Esophagus squamous epithelium (tissue), 5 donors: ENCODE measurements around the gene HEMGN. TPM values are rescaled to one million over a fixed set of nuclear protein-coding genes. Genes with fewer than 3 reads are reported as not detected.
"Not testable (repeated sequence)": the region's sequence is repeated elsewhere in the genome, so short reads cannot be mapped to it uniquely, and the experiment has no call there.

Source experiments
- DNase-seq: peaks from one replicate; lab custom pipeline; 2025; lab: John Stamatoyannopoulos, UW
- H3K27ac ChIP-seq, 4 donors: fragments of 200-600 bp; sonication (generic); one replicate each; pipeline ENCODE4 v1.5.1; 2016 to 2019; ENCODE audit warnings: mild to moderate bottlenecking in 1 of 4
- H3K27me3 ChIP-seq, 4 donors: fragments of 200-600 bp; sonication (generic); 1 replicate in 3 of 4; 2 replicates in 1 of 4; pipeline versions ENCODE4 v1.5.1 to v1.6.0; 2017 to 2021; ENCODE audit warnings: antibody characterized with exemption in 1 of 4
- H3K36me3 ChIP-seq, 3 donors: fragments of 200-600 bp; sonication (generic); one replicate each; pipeline ENCODE4 v1.5.1; 2016 to 2019
- H3K4me1 ChIP-seq, 3 donors: fragments of 200-600 bp; sonication (generic); one replicate each; pipeline ENCODE4 v1.5.1; 2017 to 2019
- H3K4me3 ChIP-seq, 4 donors: fragments of 200-600 bp; sonication (generic); 1 replicate in 3 of 4; 2 replicates in 1 of 4; pipeline ENCODE4 v1.5.1; 2016 to 2019; ENCODE audit warnings: mild to moderate bottlenecking in 2 of 4, moderate library complexity in 1 of 4
- H3K9me3 ChIP-seq, 3 donors: fragments of 200-600 bp; sonication (generic); one replicate each; pipeline ENCODE4 v1.5.1; 2016 to 2019
- CTCF ChIP-seq, 6 experiments: fragments of 450-650 bp in 4 of 6; fragments of 200-600 bp in 2 of 6; sonication (generic) in 2 of 6; IDR thresholded peaks; one replicate each; pipeline ENCODE4 v1.5.1; 2016 to 2019; ENCODE audit warnings: antibody characterized with exemption in 6 of 6, mild to moderate bottlenecking in 4 of 6, moderate library complexity in 4 of 6
- POLR2A ChIP-seq, 4 donors: fragments of 450-650 bp; IDR thresholded peaks; one replicate each; pipeline ENCODE4 v1.6.1; 2017; ENCODE audit warnings: antibody characterized with exemption in 4 of 4, mild to moderate bottlenecking in 4 of 4, moderate library complexity in 3 of 4
- WGBS, 2 donors: methylation state at CpG; one replicate each; pipeline ENCODE4 v1.1.5; 2018; 5-methylcytosine and 5-hydroxymethylcytosine counted together
- intact Hi-C: fragments of 100-400 bp; cut with DNase I; formaldehyde crosslinking; loops from one replicate; pipeline ENCODE4 v1.15.0; 2022
- total RNA-seq, 4 donors: library from RNA; depleted of rRNA; stranded (reverse); fragments of >200 nt; gene quantifications; one replicate each; pipeline ENCODE4 v1.1.0, GENCODE V29; 2016
- donor health status: DM: yes; HTN: yes; CAD: no.

The HEMGN gene
- total RNA-seq, 4 donors from 2014 or later = not detected

- 65 to 79% methylated on average over 2 of the region's 2 CpGs for WGBS, 2 donors
- no peak for DNase-seq
- intact Hi-C loops = no loop called here
- Histone ChIP-seq H3K36me3 (no peaks in the 10 kb centered on the region), H3K9me3 (no peaks in the 10 kb centered on the region), H3K4me3 (no peak overlapping the region), H3K4me1 (no peaks in the 10 kb centered on the region), H3K27me3 (peaks cover 0 to 24% (median 0%) of the 10 kb centered on the region in 4 donors), H3K27ac (no peak overlapping the region)
- TF ChIP-seq CTCF (IDR thresholded peaks at IDR 0.05) = no peak
- TF ChIP-seq POLR2A (IDR thresholded peaks at IDR 0.05) = no peak
These were observed 25.3 kb upstream of the HEMGN start for GRCh38 chr9:97963232-97963631.

- DNase-seq = no peak
- Histone ChIP-seq H3K4me1 (no peaks in the 10 kb centered on the region), H3K27me3 (peaks cover 0 to 19% (median 0%) of the 10 kb centered on the region in 4 donors), H3K36me3 (no peaks in the 10 kb centered on the region), H3K27ac (no peak overlapping the region), H3K9me3 (no peaks in the 10 kb centered on the region), H3K4me3 (no peak overlapping the region)
- 79 to 87% methylated on average over 5 of the region's 5 CpGs for WGBS, 2 donors
- intact Hi-C loops = no loop called here
- TF ChIP-seq POLR2A (IDR thresholded peaks at IDR 0.05) (no peak), CTCF (IDR thresholded peaks at IDR 0.05) (no peak)
These were observed 24.6 kb upstream of the HEMGN start for GRCh38 chr9:97962575-97962974.

- H3K9me3 ChIP-seq = no peaks in the 10 kb centered on the region
- no peak for DNase-seq
- H3K27me3 ChIP-seq = peaks cover 0 to 14% (median 0%) of the 10 kb centered on the region in 4 donors
- no peak overlapping the region for H3K4me3 ChIP-seq
- TF ChIP-seq CTCF (IDR thresholded peaks at IDR 0.05) = no peak
- TF ChIP-seq POLR2A (IDR thresholded peaks at IDR 0.05) = no peak
- no peaks in the 10 kb centered on the region for H3K36me3 ChIP-seq
- intact Hi-C loops = no loop called here
- H3K27ac ChIP-seq = no peak overlapping the region
- 64 to 83% methylated on average over 4 of the region's 4 CpGs for WGBS, 2 donors
- no peaks in the 10 kb centered on the region for H3K4me1 ChIP-seq
These were observed 24.2 kb upstream of the HEMGN start for GRCh38 chr9:97962136-97962535.

- H3K36me3 ChIP-seq = no peaks in the 10 kb centered on the region
- no peak for TF ChIP-seq CTCF (IDR thresholded peaks at IDR 0.05)
- TF ChIP-seq POLR2A (IDR thresholded peaks at IDR 0.05) = no peak
- H3K27me3 ChIP-seq = peaks cover 0 to 9% (median 0%) of the 10 kb centered on the region in 4 donors
- intact Hi-C loops = no loop called here
- H3K9me3 ChIP-seq = no peaks in the 10 kb centered on the region
- WGBS, 2 donors = 80 to 91% methylated on average over 2 of the region's 2 CpGs
- H3K27ac ChIP-seq = no peak overlapping the region
- H3K4me1 ChIP-seq = no peaks in the 10 kb centered on the region
- DNase-seq = no peak
- no peak overlapping the region for H3K4me3 ChIP-seq
These were observed 23.4 kb upstream of the HEMGN start for GRCh38 chr9:97961361-97961760.

- H3K4me1 ChIP-seq, H3K36me3 ChIP-seq, H3K9me3 ChIP-seq, H3K4me3 ChIP-seq, H3K27ac ChIP-seq, intact Hi-C loops, DNase-seq, H3K27me3 ChIP-seq: not testable (repeated sequence)
- WGBS, 2 donors = 85 to 92% methylated on average over 9 of the region's 9 CpGs
These were observed 22.8 kb upstream of the HEMGN start for GRCh38 chr9:97960678-97961328.

- Histone ChIP-seq H3K27ac (no peak overlapping the region), H3K27me3 (peaks cover 0 to 4% (median 0%) of the 10 kb centered on the region in 4 donors), H3K36me3 (no peaks in the 10 kb centered on the region), H3K4me1 (no peaks in the 10 kb centered on the region), H3K4me3 (no peak overlapping the region), H3K9me3 (no peaks in the 10 kb centered on the region)
- intact Hi-C loops = no loop called here
- TF ChIP-seq CTCF (IDR thresholded peaks at IDR 0.05) (no peak), POLR2A (IDR thresholded peaks at IDR 0.05) (no peak)
- DNase-seq = no peak
These were observed 21.6 kb upstream of the HEMGN start for GRCh38 chr9:97959585-97959984.
